ENCODE results near the gene MEF2C.

The MEF2C gene

GRCh38 chr5:88708021-88708420, 175.0 kb downstream of the MEF2C start:
- DNase-seq: no peak

GRCh38 chr5:88707216-88707965, 175.6 kb downstream of the MEF2C start:
- DNase-seq: no peak

GRCh38 chr5:88702332-88702731, 180.7 kb downstream of the MEF2C start:
- no peak for DNase-seq

- no peak for DNase-seq
Observed at GRCh38 chr5:88700121-88700520, 182.9 kb downstream of the MEF2C start.

GRCh38 chr5:88698290-88698689, 184.7 kb downstream of the MEF2C start:
- no peak for DNase-seq

- no peak for DNase-seq
Observed at GRCh38 chr5:88696466-88696865, 186.5 kb downstream of the MEF2C start.

GRCh38 chr5:88695931-88696330, 187.1 kb downstream of the MEF2C start:
- no peak for DNase-seq

- DNase-seq: no peak
Observed at GRCh38 chr5:88695232-88695631, 187.8 kb downstream of the MEF2C start.

- DNase-seq: no peak
Observed at GRCh38 chr5:88694023-88694679, 188.8 kb downstream of the MEF2C start.

GRCh38 chr5:88693071-88693932, 189.7 kb downstream of the MEF2C start:
- no peak for DNase-seq

GRCh38 chr5:88691945-88692868, 190.8 kb downstream of the MEF2C start:
- DNase-seq: no peak

GRCh38 chr5:88691230-88691582, 191.8 kb downstream of the MEF2C start:
- no peak for DNase-seq

GRCh38 chr5:88690409-88691229, 192.4 kb downstream of the MEF2C start:
- DNase-seq: peak in 3 of 4 experiments; percentile 10 to 52 (median 33)

GRCh38 chr5:88689668-88690408, 193.1 kb downstream of the MEF2C start:
- no peak for DNase-seq

GRCh38 chr5:88688984-88689667, 193.9 kb downstream of the MEF2C start:
- no peak for DNase-seq

GRCh38 chr5:88688156-88688983, 194.6 kb downstream of the MEF2C start:
- no peak for DNase-seq

GRCh38 chr5:88687373-88687911, 195.5 kb downstream of the MEF2C start:
- no peak for DNase-seq

- no peak for DNase-seq
Observed at GRCh38 chr5:88686726-88687125, 196.3 kb downstream of the MEF2C start.

Measured in activated naive CD4-positive, alpha-beta T cell (primary cell).